Glomerular visceral epithelial cell (primary cell): ENCODE measurements around the gene ADGRV1.
A peak's percentile ranks its signal among the peaks of the same experiment; 100 is the strongest.
"Not testable (repeated sequence)": the region's sequence is repeated elsewhere in the genome, so short reads cannot be mapped to it uniquely, and the experiment has no call there.

Experiments used
- DNase-seq: peaks from one replicate; pipeline ENCODE4 v3.0.0-alpha.2; 2016; ENCODE audit errors: extremely low spot score

Gene ADGRV1

GRCh38 chr5:90718387-90718786 is 159.8 kb downstream of the ADGRV1 start:
- DNase-seq, result no peak

DNA sequence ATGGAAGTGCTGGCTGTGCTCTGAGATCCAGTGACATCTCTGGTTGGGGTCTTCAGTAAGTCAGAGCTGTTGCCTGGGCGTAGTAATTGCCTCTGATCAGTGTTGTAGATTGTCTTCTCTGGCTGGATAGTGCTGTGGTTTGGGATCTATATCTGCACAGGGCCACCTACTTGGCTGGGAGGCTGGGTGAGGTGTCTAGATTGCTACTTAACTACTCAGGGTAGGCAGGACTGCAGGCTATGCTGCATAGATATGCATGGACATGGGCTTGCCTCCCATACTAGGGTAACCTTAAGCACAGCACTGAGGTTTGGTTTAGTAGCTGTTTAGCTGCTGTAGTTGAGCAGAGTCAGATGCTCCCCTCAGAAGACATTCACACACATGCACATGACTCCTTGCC is 181.0 kb downstream of the ADGRV1 start:
- no peak for DNase-seq

- no peak for DNase-seq
Measured at GRCh38 chr5:90740244-90740799, 181.7 kb downstream of the ADGRV1 start.

DNA sequence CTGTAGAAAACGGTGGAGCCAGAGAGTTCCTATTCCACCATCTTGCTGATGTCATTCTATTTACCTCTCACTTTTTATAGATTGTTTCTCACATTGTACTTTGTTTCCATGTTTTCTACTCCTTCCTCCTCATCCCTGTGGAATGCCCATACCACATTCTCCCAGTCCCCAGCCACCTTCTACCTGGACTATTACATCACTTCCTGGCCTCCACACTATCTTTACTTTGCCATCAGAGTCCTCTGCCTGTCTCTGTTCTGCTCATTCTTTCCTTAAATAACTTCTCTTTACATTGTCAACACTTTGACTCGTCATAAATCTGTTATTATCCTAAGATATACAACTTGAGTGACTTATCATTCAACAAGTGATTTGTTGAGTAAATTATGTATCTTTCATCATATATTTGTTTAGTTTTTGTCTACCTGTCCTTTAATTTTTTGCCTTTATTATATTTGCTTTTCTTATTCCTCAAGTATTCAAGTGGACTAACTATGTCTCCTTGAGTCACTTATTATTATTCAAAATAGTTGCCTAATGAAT is 182.5 kb downstream of the ADGRV1 start:
- no peak for DNase-seq

DNA sequence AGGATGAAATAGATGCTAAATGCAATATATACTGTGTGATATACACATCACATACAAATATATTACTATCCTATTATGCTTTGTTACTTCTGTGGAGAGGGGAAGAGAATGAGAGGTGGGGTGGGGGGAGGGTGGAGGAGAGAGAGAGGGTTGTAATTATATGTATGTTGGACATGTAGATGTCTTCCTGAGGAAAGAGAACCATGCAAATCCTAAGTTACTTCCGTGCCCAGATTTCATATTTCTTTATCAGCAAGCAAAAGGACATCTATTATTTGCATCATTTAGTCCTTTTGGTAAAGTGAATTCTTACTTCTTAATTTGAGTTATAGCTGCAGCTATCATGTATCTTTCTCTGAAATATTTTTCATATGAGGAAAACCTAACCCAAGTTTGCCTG is 187.5 kb downstream of the ADGRV1 start:
- DNase-seq, result no peak

- peak; percentile 91 for DNase-seq
Measured at GRCh38 chr5:90747175-90747574, 188.6 kb downstream of the ADGRV1 start.

DNA sequence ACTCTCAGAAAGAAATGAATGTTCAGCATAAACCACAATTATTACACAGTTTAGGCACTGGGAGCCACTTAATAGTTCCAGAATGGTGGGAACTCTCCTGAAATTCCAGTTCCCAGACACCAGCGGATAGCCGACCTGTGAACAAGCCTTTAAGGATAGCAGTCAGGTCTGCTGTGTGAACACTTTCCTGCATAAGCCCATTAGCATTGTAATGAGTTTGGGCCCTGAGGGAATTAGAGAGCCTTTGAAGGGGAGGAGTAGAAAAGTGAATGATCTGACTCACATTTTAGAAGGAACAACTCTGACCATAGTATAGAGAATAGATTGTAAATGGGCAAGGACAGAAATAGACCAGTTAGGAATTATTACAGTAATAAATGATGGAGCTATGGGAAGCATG is 189.1 kb downstream of the ADGRV1 start:
- DNase-seq, result no peak

- no peak for DNase-seq
Measured at GRCh38 chr5:90759119-90759518, 200.5 kb downstream of the ADGRV1 start.

DNA sequence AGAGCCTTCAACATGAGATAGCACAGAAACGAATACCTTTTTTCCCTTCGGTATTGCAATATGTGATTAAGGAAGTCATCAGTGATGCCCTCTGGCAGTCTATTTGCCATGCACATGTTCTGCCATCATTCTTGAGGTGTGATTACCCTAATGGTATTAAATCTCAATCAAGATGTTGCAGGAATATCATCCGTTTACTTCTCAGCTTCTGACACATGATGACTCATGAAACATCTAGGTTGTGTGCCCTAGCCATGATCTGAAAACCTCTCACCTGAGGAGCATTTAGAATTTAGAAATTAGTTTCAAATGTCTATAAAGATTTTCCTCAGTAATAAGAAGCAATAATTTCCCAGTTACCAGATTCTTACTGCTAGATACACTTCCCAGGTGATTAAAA is 209.1 kb downstream of the ADGRV1 start:
- no peak for DNase-seq

GRCh38 chr5:90770006-90770541 is 211.5 kb downstream of the ADGRV1 start:
- DNase-seq, result not testable (repeated sequence)

DNA sequence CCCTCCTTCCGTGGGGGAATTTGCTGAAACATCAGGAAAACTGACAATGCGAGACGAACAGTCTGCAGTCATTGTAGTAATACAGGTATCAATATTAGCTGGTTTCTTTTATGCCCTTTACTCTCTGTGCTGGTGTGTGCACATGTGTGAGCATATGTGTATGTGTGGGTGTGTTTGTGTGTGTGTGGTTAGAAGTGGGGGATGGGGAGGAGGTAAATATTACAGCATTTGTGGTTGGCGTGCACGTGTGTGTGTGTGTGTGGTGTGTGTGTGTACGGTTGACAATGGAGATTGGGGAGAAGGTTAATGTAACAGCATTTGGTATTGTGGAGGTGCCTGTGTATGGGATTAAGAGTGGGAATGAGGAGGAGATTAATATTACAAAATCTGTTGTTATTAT is 219.4 kb downstream of the ADGRV1 start:
- DNase-seq, result no peak

GRCh38 chr5:90783460-90784333 is 225.1 kb downstream of the ADGRV1 start:
- peak; percentile 75 for DNase-seq

- DNase-seq, result no peak
Measured at GRCh38 chr5:90786756-90787155, 228.2 kb downstream of the ADGRV1 start.

- peak; percentile 13 for DNase-seq
Measured at GRCh38 chr5:90792725-90793124, 234.1 kb downstream of the ADGRV1 start.

DNA sequence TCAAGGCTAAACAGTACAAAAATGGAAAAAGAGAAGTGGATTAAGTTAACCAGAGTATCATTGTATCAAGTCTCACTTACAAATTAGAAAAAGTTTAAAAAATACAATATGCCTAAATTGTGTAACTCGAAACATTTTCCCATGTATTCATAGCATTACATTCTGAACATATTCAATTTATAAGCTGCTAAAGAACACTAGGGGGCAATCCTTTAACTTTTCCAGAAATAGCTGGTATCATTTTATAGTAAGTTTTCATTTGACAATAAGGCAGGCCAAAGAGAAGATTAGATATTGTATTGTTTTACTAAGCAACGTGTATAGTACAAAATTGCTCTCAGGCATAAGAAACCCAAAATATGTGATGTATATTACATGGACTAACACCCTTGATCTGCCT is 234.6 kb downstream of the ADGRV1 start:
- no peak for DNase-seq

DNA sequence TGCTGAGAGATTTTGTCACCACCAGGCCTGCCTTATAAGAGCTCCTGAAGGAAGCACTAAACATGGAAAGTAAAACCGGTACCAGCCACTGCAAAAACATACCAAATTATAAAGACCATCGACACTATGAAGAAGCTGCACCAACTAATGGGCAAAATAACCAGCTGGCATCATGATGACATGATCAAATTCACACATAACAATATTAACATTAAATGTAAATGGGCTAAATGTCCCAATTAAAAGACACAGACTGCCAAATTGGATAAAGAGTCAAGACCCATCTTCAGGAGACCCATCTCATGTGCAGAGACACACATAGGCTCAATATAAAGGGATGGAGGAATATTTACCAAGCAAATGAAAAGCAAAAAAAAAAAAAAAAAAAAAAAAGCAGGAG is 238.3 kb downstream of the ADGRV1 start:
- DNase-seq, result not testable (repeated sequence)

DNA sequence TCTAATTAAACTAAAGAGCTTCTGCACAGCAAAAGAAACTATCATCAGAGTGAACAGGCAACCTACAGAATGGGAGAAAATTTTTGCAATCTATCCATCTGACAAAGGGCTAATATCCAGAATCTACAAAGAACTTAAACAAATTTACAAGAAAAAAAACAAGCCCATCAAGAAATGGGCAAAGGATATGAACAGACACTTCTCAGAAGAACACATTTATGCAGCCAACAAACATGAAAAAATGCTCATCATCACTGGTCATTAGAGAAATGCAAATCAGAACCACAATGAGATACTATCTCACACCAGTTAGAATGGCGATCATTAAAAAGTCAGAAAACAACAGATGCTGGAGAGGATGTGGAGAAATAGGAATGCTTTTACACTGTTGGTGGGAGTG is 241.5 kb downstream of the ADGRV1 start:
- not testable (repeated sequence) for DNase-seq

GRCh38 chr5:90800515-90800914 is 241.9 kb downstream of the ADGRV1 start:
- not testable (repeated sequence) for DNase-seq

DNA sequence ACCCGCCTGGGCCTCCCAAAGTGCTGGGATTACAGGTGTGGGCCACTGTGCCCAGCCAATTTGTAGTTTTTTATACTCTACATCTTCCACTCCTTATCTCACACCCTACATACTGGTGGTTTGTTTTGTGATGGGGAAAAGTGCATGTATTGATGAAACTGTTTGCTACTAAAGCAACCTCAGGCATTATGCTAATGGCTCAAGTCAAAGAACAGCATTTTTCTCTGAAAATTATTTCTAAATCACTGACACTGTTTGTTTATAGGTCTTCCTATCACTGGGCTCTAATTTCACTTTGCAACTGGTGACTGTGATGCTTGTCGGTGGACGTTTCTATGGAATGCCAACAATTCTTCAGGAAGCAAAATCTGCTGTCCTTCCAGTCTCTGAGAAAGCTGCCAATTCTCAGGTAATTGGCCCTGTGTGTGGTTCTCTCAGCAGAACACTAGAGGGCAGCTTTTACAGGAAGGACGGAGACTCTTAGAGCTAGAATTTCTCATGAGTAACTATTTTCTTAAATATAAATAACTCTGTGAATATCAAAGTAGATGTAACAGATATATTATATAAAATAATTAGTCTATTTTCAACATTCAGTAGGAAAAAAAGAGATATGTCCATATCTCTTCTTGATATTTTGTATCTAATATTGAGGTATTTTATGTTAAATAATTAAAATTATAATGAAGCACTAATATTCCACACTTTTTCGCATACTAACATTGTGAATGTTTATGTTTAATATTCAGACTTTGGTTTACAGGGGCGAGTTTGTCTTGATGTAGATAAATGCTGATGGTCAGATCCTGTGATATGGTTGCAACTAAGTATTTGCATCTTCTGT is 244.1 kb downstream of the ADGRV1 start:
- peak; percentile 47 for DNase-seq

DNA sequence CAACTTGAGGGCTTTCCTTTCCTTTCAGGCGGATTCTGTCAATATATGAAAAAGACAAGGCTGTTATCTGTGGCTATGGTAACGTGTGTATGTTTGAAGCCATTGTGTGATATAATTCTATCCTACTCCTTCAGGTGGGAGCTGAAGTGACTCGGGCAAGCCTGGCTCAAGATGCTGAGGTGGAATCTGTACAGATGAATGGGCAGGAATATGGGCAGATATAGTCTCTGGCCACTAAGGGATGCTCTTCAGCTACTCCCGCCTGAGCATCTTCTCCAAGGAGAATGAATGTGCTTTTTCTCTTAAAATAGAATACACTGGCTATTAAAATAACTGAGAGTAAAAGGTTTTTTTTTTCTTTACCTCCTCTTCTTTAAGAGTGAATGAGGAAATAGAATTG is 244.8 kb downstream of the ADGRV1 start:
- no peak for DNase-seq

DNA sequence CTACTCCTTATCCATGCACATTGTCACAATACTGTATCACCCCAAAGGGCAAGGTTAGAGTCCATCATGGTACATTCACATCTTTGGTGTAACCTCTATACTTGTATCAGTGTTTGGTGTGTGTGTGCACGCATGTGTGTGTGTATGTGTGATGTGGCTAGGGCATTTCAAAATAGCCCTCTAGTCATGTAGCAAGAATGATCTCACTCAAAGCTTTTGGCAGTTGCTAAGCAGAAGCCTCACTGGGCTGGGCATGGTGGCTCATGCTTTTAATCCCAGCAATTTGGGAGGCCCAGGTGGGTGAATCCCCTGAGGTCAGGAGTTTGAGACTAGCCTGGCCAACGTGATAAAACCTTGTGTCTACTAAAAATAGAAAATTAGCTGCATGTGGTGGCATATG is 245.3 kb downstream of the ADGRV1 start:
- DNase-seq, result no peak

DNA sequence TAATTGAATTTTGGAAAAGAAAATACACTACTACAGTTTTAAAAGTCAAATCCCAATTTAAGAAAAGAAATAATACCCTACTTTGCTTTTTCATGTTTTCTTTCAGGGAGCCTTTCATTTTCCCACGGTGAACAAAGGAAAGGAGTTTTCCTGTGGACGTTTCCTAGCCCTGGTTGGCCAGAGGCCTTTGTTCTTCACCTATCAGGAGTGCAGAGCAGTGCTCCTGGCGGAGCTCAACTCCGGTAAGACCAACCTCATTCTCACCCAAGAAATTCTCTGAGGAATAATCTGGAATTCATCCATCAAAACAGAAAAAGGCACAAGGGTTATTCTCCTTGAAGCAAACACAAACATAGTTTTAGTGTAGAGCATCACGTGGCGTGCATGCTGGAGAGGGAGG is 248.9 kb downstream of the ADGRV1 start:
- no peak for DNase-seq
